ENCODE measurements around the gene RNF121. TPM values are rescaled to one million over a fixed set of nuclear protein-coding genes. Genes with fewer than 3 reads are reported as not detected.
"Not testable (repeated sequence)": the region's sequence is repeated elsewhere in the genome, so short reads cannot be mapped to it uniquely, and the experiment has no call there.

Gene RNF121
- total and polyA plus RNA-seq, 2 of the 4 experiments (the other 2 are of a cell fraction), result 43.4 to 88.7 TPM

DNA sequence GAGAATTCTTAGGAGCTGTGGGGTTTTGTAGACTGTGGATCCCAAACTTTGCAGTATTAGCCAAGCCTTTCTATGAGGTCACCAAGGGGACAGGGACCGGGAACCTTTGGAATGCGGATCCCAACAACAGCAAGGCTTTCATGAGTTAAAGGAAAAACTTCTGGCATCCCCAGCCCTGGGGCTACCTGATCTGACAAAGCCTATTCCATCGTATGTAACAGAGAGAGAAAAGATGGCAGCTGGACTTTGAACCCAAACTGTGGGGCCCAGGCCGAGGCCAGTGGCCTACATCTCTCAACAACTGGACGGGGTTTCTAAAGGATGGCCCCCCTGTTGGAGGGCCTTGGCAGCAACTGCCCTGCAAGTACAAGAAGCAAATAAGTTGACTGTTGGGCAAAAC is 18.1 kb upstream of the RNF121 start:
- DNase-seq; H3K14ac ChIP-seq (replicated peaks; ENCODE audit: low read depth, low read length); H3K9me3 ChIP-seq (ENCODE audit: control insufficient read depth, insufficient read depth, low read length); H4K91ac ChIP-seq (ENCODE audit: insufficient read depth, low read depth, low read length); intact Hi-C loops (cut with micrococcal nuclease); CTCF ChIA-PET; in situ Hi-C loops (cut with MboI; ENCODE audit: low sequenced_read_pairs); H3K56ac ChIP-seq (ENCODE audit: extremely low read depth, insufficient read depth, low read length); H3K9ac ChIP-seq (ENCODE audit: low read depth, low read length); H2AFZ ChIP-seq (replicated peaks; ENCODE audit: low read length, poor library complexity); H2BK15ac ChIP-seq (ENCODE audit: low read depth, low read length); POLR2A ChIA-PET (ENCODE audit: unreplicated experiment); H3K4me2 ChIP-seq (ENCODE audit: low read depth, low read length); H3K18ac ChIP-seq (ENCODE audit: low read depth, low read length); H3K4me3 ChIP-seq (ENCODE audit: insufficient read depth, low read depth, low read length); H3K9me1 ChIP-seq (ENCODE audit: insufficient read depth, low read length); H4K20me1 ChIP-seq (ENCODE audit: insufficient read depth, low read length); H4K8ac ChIP-seq (ENCODE audit: low read depth in 2 of 2, low read length in 2 of 2); H3K23ac ChIP-seq (ENCODE audit: low read depth, low read length); H4K5ac ChIP-seq (ENCODE audit: low read depth, low read length); H2BK5ac ChIP-seq (ENCODE audit: low read depth, low read length, poor library complexity, severe bottlenecking); BruUV-seq (replicated peaks); H2BK120ac ChIP-seq (ENCODE audit: low read depth, low read length); H2BK20ac ChIP-seq (ENCODE audit: low read depth, low read length); dilution Hi-C loops (cut with HindIII; ENCODE audit: low sequenced_read_pairs, unreplicated experiment); H2AK9ac ChIP-seq (replicated peaks; ENCODE audit: low read depth, low read length, poor library complexity); H3K4ac ChIP-seq (ENCODE audit: low read depth, low read length); H3K27me3 ChIP-seq (ENCODE audit: control insufficient read depth, insufficient read depth, low read length); H3K27ac ChIP-seq (ENCODE audit: insufficient read depth, low read length); H2AK5ac ChIP-seq (ENCODE audit: low read depth, low read length); H3K4me1 ChIP-seq (ENCODE audit: control insufficient read depth, insufficient read depth, low read length); ATAC-seq (ENCODE audit: low read depth); H3K79me1 ChIP-seq (ENCODE audit: low read depth in 1 of 2, low read length in 2 of 2): not testable (repeated sequence)
- H3K36me3 ChIP-seq (ENCODE audit: control insufficient read depth, insufficient read depth, low read length), result peaks cover 12% of the 10 kb centered on the region
- 93% methylated on average over 2 of the region's 5 CpGs; no CpG with 5 or more reads in 1 of the 2 experiments for WGBS, 2 experiments (ENCODE audit: extremely low coverage in 2 of 2, insufficient read length in 1 of 2)
